Neural progenitor cell (in vitro differentiated cells): ENCODE measurements around the gene OR8B4.

Source experiments
- EZH2 ChIP-seq: fragments of 200-600 bp; sonication (generic); IDR thresholded peaks from 2 replicates; pipeline ENCODE4 v1.6.1; 2017; ENCODE audit warnings: antibody characterized with exemption, mild to moderate bottlenecking, moderate library complexity
- EZH2phosphoT487 ChIP-seq: fragments of 200-600 bp; sonication (generic); IDR thresholded peaks from 2 replicates; pipeline ENCODE4 v1.6.1; 2017; ENCODE audit warnings: antibody characterized with exemption
- TF ChIP-seq, protein P1 (sequence below): fragments of 200-600 bp; sonication (generic); IDR thresholded peaks from 2 replicates; pipeline ENCODE4 v1.5.1; 2017; ENCODE audit warnings: antibody characterized with exemption, mild to moderate bottlenecking

DNA sequence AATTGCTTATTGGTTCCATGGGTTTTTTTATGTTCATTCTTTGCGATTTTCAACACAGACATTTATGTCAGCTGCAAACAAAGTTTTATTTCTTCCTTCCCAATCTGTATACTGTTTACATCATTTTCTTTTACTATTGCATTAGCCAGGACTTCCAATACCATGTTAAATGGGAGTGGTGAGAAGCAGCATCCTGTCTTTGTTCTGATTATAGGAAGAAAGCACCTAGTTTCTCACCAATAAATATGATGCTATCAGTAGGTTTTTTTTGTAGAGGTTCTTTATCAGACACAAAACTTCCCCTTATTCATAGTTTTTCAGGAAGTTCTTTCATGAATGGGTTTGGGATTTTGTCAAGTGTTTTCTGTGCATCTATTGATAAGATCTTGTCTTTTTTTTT is 48.8 kb upstream of the OR8B4 start:
- TF ChIP-seq, protein P1, sequence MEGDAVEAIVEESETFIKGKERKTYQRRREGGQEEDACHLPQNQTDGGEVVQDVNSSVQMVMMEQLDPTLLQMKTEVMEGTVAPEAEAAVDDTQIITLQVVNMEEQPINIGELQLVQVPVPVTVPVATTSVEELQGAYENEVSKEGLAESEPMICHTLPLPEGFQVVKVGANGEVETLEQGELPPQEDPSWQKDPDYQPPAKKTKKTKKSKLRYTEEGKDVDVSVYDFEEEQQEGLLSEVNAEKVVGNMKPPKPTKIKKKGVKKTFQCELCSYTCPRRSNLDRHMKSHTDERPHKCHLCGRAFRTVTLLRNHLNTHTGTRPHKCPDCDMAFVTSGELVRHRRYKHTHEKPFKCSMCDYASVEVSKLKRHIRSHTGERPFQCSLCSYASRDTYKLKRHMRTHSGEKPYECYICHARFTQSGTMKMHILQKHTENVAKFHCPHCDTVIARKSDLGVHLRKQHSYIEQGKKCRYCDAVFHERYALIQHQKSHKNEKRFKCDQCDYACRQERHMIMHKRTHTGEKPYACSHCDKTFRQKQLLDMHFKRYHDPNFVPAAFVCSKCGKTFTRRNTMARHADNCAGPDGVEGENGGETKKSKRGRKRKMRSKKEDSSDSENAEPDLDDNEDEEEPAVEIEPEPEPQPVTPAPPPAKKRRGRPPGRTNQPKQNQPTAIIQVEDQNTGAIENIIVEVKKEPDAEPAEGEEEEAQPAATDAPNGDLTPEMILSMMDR, result no peak
- no peak for TF ChIP-seq EZH2
- TF ChIP-seq EZH2phosphoT487, result no peak
